WTC11 (cell line): Measurements from ENCODE around the gene NFU1.

Experiments
- ATF1 ChIP-seq: sonication (generic); formaldehyde crosslinking; IDR thresholded peaks from 2 replicates; pipeline ENCODE4 v1.8.1; 2023; ENCODE audit warnings: mild to moderate bottlenecking, moderate library complexity, missing genetic modification reagents
- FOXK1 ChIP-seq: sonication (generic); formaldehyde crosslinking; IDR thresholded peaks from 2 replicates; pipeline ENCODE4 v1.8.0; 2022; ENCODE audit warnings: mild to moderate bottlenecking, moderate library complexity, missing genetic modification reagents
- HMGA2 ChIP-seq: fragments of 250-450 bp; sonication (Bioruptor Pico); IDR thresholded peaks from 2 replicates; pipeline ENCODE4 v1.4.0; 2021; ENCODE audit warnings: mild to moderate bottlenecking, moderate library complexity
- NR2C2 ChIP-seq: sonication (generic); formaldehyde crosslinking; IDR thresholded peaks from 2 replicates; pipeline ENCODE4 v1.8.0; 2022; ENCODE audit warnings: mild to moderate bottlenecking, missing genetic modification reagents
- NR3C1 ChIP-seq: sonication (generic); formaldehyde crosslinking; conservative IDR thresholded peaks from 2 replicates; pipeline ENCODE4 v1.8.1; 2023; ENCODE audit warnings: low read depth, mild to moderate bottlenecking, missing genetic modification reagents
- PRRX2 ChIP-seq: fragments of 250-450 bp; sonication (Bioruptor Pico); IDR thresholded peaks from 2 replicates; pipeline ENCODE4 v1.8.0; 2021; ENCODE audit warnings: mild to moderate bottlenecking
- ZNF138 ChIP-seq: sonication (generic); formaldehyde crosslinking; conservative IDR thresholded peaks from 2 replicates; pipeline ENCODE4 v1.8.1; 2022; ENCODE audit warnings: mild to moderate bottlenecking, moderate library complexity, missing genetic modification reagents
- ZNF416 ChIP-seq: fragments of 250-450 bp; sonication (Bioruptor Pico); IDR thresholded peaks from 2 replicates; pipeline ENCODE4 v1.9.0; 2021; ENCODE audit warnings: mild to moderate bottlenecking, inconsistent platforms
- TF ChIP-seq, protein P1 (sequence below): sonication (generic); formaldehyde crosslinking; IDR thresholded peaks from 2 replicates; pipeline ENCODE4 v1.8.0; 2022; ENCODE audit warnings: mild to moderate bottlenecking, missing genetic modification reagents
- TF ChIP-seq, protein P2 (sequence below): fragments of 200-600 bp; IDR thresholded peaks from 2 replicates; pipeline ENCODE4 v1.8.0; 2022; ENCODE audit warnings: antibody characterized with exemption
- TF ChIP-seq, protein P3 (sequence below): sonication (generic); formaldehyde crosslinking; IDR thresholded peaks from 2 replicates; pipeline ENCODE4 v1.8.1; 2023; ENCODE audit warnings: mild to moderate bottlenecking, missing genetic modification reagents
- TF ChIP-seq, protein P4 (sequence below): sonication (generic); formaldehyde crosslinking; conservative IDR thresholded peaks from 2 replicates; pipeline ENCODE4 v1.8.1; 2022; ENCODE audit warnings: mild to moderate bottlenecking, missing genetic modification reagents

DNA sequence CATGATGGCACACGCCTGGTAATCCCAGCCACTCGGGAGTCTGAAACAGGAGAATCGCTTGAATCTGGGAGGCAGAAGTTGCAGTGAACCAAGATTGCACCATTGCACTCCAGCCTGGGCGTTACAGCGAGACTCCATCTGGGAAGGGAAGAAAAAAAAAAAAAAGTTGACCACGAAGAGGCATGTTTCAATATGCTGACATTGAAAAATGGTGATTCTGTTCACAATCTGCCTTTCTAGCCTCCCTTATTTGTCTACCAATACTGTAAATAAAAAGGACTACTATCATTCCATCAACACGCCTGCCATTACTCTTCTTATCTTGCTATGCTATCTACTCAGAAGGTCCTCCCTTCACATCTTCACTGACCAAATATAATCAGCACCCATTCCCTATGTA, 68.6 kb downstream of the NFU1 start:
- TF ChIP-seq, protein P1, sequence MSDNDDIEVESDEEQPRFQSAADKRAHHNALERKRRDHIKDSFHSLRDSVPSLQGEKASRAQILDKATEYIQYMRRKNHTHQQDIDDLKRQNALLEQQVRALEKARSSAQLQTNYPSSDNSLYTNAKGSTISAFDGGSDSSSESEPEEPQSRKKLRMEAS (CRISPR knock-in tag) = no peak
- TF ChIP-seq ZNF138 (no peak), HMGA2 (CRISPR knock-in tag) (no peak), PRRX2 (CRISPR knock-in tag) (no peak), NR2C2 (no peak), ZNF416 (CRISPR knock-in tag) (no peak), FOXK1 (CRISPR knock-in tag) (no peak), ATF1 (CRISPR knock-in tag) (no peak), NR3C1 (CRISPR knock-in tag) (no peak)
- TF ChIP-seq, protein P2, sequence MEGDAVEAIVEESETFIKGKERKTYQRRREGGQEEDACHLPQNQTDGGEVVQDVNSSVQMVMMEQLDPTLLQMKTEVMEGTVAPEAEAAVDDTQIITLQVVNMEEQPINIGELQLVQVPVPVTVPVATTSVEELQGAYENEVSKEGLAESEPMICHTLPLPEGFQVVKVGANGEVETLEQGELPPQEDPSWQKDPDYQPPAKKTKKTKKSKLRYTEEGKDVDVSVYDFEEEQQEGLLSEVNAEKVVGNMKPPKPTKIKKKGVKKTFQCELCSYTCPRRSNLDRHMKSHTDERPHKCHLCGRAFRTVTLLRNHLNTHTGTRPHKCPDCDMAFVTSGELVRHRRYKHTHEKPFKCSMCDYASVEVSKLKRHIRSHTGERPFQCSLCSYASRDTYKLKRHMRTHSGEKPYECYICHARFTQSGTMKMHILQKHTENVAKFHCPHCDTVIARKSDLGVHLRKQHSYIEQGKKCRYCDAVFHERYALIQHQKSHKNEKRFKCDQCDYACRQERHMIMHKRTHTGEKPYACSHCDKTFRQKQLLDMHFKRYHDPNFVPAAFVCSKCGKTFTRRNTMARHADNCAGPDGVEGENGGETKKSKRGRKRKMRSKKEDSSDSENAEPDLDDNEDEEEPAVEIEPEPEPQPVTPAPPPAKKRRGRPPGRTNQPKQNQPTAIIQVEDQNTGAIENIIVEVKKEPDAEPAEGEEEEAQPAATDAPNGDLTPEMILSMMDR = no peak
- TF ChIP-seq, protein P3, sequence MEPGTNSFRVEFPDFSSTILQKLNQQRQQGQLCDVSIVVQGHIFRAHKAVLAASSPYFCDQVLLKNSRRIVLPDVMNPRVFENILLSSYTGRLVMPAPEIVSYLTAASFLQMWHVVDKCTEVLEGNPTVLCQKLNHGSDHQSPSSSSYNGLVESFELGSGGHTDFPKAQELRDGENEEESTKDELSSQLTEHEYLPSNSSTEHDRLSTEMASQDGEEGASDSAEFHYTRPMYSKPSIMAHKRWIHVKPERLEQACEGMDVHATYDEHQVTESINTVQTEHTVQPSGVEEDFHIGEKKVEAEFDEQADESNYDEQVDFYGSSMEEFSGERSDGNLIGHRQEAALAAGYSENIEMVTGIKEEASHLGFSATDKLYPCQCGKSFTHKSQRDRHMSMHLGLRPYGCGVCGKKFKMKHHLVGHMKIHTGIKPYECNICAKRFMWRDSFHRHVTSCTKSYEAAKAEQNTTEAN (CRISPR knock-in tag) = no peak
- TF ChIP-seq, protein P4, sequence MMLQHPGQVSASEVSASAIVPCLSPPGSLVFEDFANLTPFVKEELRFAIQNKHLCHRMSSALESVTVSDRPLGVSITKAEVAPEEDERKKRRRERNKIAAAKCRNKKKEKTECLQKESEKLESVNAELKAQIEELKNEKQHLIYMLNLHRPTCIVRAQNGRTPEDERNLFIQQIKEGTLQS = no peak
